CD14-positive monocyte (primary cell): ENCODE measurements around the gene DCAF8L2. TPM values are rescaled to one million over a fixed set of nuclear protein-coding genes. Genes with fewer than 3 reads are reported as not detected.

ENCODE experiments used
- DNase-seq, 3 donors: peaks; one replicate each; pipeline ENCODE4 v3.0.0-alpha.2; 2011 to 2022
- H2AFZ ChIP-seq: 2 replicates; pipeline ENCODE4 v1.6.0; 2012; ENCODE audit warnings: mild to moderate bottlenecking, low read depth, low read length, inconsistent platforms; ENCODE audit not compliant: insufficient read depth, poor library complexity, severe bottlenecking
- H3K27ac ChIP-seq, 2 donors: 1 replicate in 1 of 2; 2 replicates in 1 of 2; pipeline ENCODE4 v1.5.1; 2012 to 2013; ENCODE audit warnings: low read length in 2 of 2, control low read depth in 1 of 2, inconsistent platforms in 1 of 2, low read depth in 1 of 2, mild to moderate bottlenecking in 1 of 2
- H3K27me3 ChIP-seq, 2 donors: one replicate each; pipeline versions ENCODE4 v1.6.0 to v1.6.1; 2011 to 2013; ENCODE audit warnings: low read length in 2 of 2; ENCODE audit not compliant: control insufficient read depth in 2 of 2, insufficient read depth in 2 of 2
- H3K36me3 ChIP-seq, 2 donors: replicated peaks in 1 of 2; 1 replicate in 1 of 2; 2 replicates in 1 of 2; pipeline versions ENCODE4 v1.5.1 to v1.6.1; 2012 to 2013; ENCODE audit warnings: low read length in 2 of 2, control low read depth in 1 of 2, inconsistent platforms in 1 of 2, mild to moderate bottlenecking in 1 of 2; ENCODE audit not compliant: insufficient read depth in 2 of 2, control insufficient read depth in 1 of 2
- H3K4me1 ChIP-seq, 2 donors: 1 replicate in 1 of 2; 2 replicates in 1 of 2; pipeline versions ENCODE4 v1.5.1 to v1.6.1; 2012 to 2013; ENCODE audit warnings: low read length in 2 of 2, control low read depth in 1 of 2, inconsistent platforms in 1 of 2, mild to moderate bottlenecking in 1 of 2, moderate library complexity in 1 of 2; ENCODE audit not compliant: insufficient read depth in 2 of 2, control insufficient read depth in 1 of 2
- H3K4me2 ChIP-seq: replicated peaks from 2 replicates; pipeline ENCODE3; 2012; ENCODE audit warnings: low read length, moderate library complexity, mild to moderate bottlenecking; ENCODE audit not compliant: poor library complexity, severe bottlenecking; ENCODE audit errors: extremely low read depth
- H3K4me3 ChIP-seq, 3 experiments: fragments of 200-600 bp in 1 of 3; sonication (generic) in 1 of 3; replicated peaks in 1 of 3; 1 replicate in 2 of 3; 2 replicates in 1 of 3; pipeline ENCODE4 v1.5.1; 2011 to 2013; ENCODE audit warnings: low read length in 3 of 3, mild to moderate bottlenecking in 3 of 3, control low read depth in 2 of 3, low read depth in 2 of 3, inconsistent platforms in 1 of 3, moderate library complexity in 1 of 3
- H3K79me2 ChIP-seq: 2 replicates; pipeline ENCODE4 v1.6.0; 2012; ENCODE audit warnings: mild to moderate bottlenecking, control low read depth, inconsistent platforms, low read length, moderate library complexity; ENCODE audit not compliant: insufficient read depth
- H3K9ac ChIP-seq: 2 replicates; pipeline ENCODE4 v1.6.0; 2017; ENCODE audit warnings: low read length, mild to moderate bottlenecking; ENCODE audit not compliant: insufficient read depth, poor library complexity, severe bottlenecking
- H3K9me3 ChIP-seq, 2 donors: replicated peaks in 1 of 2; 1 replicate in 1 of 2; 2 replicates in 1 of 2; pipeline versions ENCODE4 v1.5.1 to v1.6.1; 2012 to 2013; ENCODE audit warnings: low read length in 2 of 2, control low read depth in 1 of 2; ENCODE audit not compliant: control insufficient read depth in 1 of 2, insufficient read depth in 1 of 2
- H4K20me1 ChIP-seq: 2 replicates; pipeline ENCODE4 v1.6.0; 2012; ENCODE audit warnings: mild to moderate bottlenecking, low read length, control low read depth, moderate library complexity; ENCODE audit not compliant: insufficient read depth
- H3K27ac Mint-ChIP-seq, 7 donors: one replicate each; pipeline ENCODE4 v1.8.0; 2020; ENCODE audit warnings: mild to moderate bottlenecking in 7 of 7, mixed read lengths in 7 of 7, moderate library complexity in 6 of 7, inconsistent platforms in 2 of 7
- H3K27me3 Mint-ChIP-seq, 3 donors: one replicate each; pipeline ENCODE4 v1.8.0; 2021 to 2022; ENCODE audit warnings: low read depth in 3 of 3, mild to moderate bottlenecking in 3 of 3, mixed read lengths in 3 of 3, moderate library complexity in 3 of 3, inconsistent platforms in 1 of 3
- H3K36me3 Mint-ChIP-seq, 2 donors: one replicate each; pipeline ENCODE4 v1.8.0; 2020; ENCODE audit warnings: mixed read lengths in 2 of 2, inconsistent platforms in 1 of 2, mild to moderate bottlenecking in 1 of 2
- H3K4me1 Mint-ChIP-seq: one replicate; pipeline ENCODE4 v1.8.0; 2020; ENCODE audit warnings: mild to moderate bottlenecking, mixed read lengths
- H3K4me3 Mint-ChIP-seq, 2 donors: one replicate each; pipeline ENCODE4 v1.8.0; 2020; ENCODE audit warnings: mild to moderate bottlenecking in 2 of 2, mixed read lengths in 2 of 2, moderate library complexity in 1 of 2
- H3K9me3 Mint-ChIP-seq, 7 donors: one replicate each; pipeline ENCODE4 v1.8.0; 2020 to 2022; ENCODE audit warnings: mixed read lengths in 7 of 7, mild to moderate bottlenecking in 6 of 7, moderate library complexity in 6 of 7, inconsistent platforms in 2 of 7
- WGBS: methylation state at CpG from one replicate; pipeline ENCODE4 v1.1.5; 2013; ENCODE audit warnings: missing lambda C conversion rate; ENCODE audit not compliant: insufficient coverage; 5-methylcytosine and 5-hydroxymethylcytosine counted together
- intact Hi-C, 2 donors: fragments of 100-400 bp; cut with micrococcal nuclease; formaldehyde crosslinking; loops; one replicate each; pipeline versions ENCODE4 v1.15.0 to v1.15.1; 2023
- polyA plus RNA-seq, 3 donors: library from polyadenylated mRNA; depleted of rRNA in 1 of 3; unstranded in 2 of 3; stranded (reverse) in 1 of 3; fragments of 300-500 nt in 2 of 3; fragments of >200 nt in 1 of 3; fragmentation: Illumina TruSeq in 2 of 3; gene quantifications; 1 replicate in 2 of 3; 2 replicates in 1 of 3; pipeline ENCODE4 v1.2.3, GENCODE V29; 2012 to 2021
- TF ChIP-seq, protein P1 (sequence below): fragments of 200-600 bp; IDR thresholded peaks from one replicate; pipeline ENCODE4 v1.8.0; 2022; ENCODE audit warnings: antibody characterized with exemption, mild to moderate bottlenecking

Gene DCAF8L2
- polyA plus RNA-seq, 3 donors = not detected

DNA sequence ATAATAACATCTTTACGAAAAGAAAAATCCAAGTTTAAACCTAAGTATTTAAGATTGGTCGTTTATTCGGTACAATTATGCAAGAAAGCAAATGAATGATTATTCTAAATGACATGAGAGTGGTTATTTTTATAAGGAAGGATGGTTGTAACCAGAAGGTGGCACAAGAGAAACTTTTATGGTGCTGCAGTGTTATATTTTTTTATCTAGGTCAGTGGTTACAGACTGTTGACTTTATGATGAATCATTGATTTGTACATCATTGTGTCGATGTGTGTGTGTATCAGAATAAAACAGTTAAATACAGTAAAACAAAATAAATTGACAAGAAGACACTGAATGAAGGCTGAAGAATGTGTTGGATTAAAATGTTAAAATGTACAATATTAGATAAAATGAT is 9.8 kb downstream of the DCAF8L2 start:
- Mint-ChIP-seq H3K27ac (no peak overlapping the region), H3K9me3 (peaks cover 0 to 2% (median 0%) of the 10 kb centered on the region in 7 donors), H3K36me3 (no peaks in the 10 kb centered on the region), H3K27me3 (peaks cover 0 to 2% (median 0%) of the 10 kb centered on the region in 3 donors), H3K4me1 (no peaks in the 10 kb centered on the region), H3K4me3 (no peak overlapping the region)
- DNase-seq = no peak
- Histone ChIP-seq H3K4me2 (no peak overlapping the region), H3K9ac (no peak overlapping the region), H4K20me1 (no peaks in the 10 kb centered on the region), H3K4me1 (no peaks in the 10 kb centered on the region), H3K79me2 (no peaks in the 10 kb centered on the region), H3K27me3 (no peaks in the 10 kb centered on the region), H3K27ac (no peak overlapping the region), H3K36me3 (no peaks in the 10 kb centered on the region), H2AFZ (no peak overlapping the region), H3K9me3 (no peaks in the 10 kb centered on the region), H3K4me3 (no peak overlapping the region)
- intact Hi-C loops = no loop called here
- no CpG with 5 or more reads among the region's 4 CpGs for WGBS
- TF ChIP-seq, protein P1, sequence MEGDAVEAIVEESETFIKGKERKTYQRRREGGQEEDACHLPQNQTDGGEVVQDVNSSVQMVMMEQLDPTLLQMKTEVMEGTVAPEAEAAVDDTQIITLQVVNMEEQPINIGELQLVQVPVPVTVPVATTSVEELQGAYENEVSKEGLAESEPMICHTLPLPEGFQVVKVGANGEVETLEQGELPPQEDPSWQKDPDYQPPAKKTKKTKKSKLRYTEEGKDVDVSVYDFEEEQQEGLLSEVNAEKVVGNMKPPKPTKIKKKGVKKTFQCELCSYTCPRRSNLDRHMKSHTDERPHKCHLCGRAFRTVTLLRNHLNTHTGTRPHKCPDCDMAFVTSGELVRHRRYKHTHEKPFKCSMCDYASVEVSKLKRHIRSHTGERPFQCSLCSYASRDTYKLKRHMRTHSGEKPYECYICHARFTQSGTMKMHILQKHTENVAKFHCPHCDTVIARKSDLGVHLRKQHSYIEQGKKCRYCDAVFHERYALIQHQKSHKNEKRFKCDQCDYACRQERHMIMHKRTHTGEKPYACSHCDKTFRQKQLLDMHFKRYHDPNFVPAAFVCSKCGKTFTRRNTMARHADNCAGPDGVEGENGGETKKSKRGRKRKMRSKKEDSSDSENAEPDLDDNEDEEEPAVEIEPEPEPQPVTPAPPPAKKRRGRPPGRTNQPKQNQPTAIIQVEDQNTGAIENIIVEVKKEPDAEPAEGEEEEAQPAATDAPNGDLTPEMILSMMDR = no peak

DNA sequence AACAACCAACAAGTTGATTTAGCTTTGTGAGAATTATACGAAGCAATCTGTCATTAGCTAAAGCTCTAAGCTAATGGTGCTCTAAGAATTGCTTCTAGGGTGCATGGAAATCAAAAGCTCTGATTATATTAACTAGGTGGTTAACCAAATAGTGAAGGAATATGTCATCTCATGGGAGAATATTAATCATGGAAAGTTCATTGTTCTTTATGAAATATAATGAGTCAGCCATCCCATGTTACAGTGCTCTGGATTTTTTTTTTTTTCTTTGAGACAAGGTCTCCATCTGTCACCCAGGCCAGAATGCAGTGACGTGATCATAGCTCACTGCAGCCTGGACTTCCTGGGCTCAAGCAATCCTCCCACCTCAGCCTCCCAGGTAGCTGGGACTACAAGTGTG is 10.5 kb downstream of the DCAF8L2 start:
- Histone ChIP-seq H3K36me3 (no peaks in the 10 kb centered on the region), H3K9ac (no peak overlapping the region), H3K27me3 (no peaks in the 10 kb centered on the region), H3K79me2 (no peaks in the 10 kb centered on the region), H3K4me2 (no peak overlapping the region), H2AFZ (no peak overlapping the region), H3K9me3 (no peaks in the 10 kb centered on the region), H4K20me1 (no peaks in the 10 kb centered on the region), H3K27ac (no peak overlapping the region), H3K4me1 (no peaks in the 10 kb centered on the region), H3K4me3 (no peak overlapping the region)
- no peak overlapping the region for H3K27ac Mint-ChIP-seq
- H3K27me3 Mint-ChIP-seq = peaks cover 0 to 2% (median 0%) of the 10 kb centered on the region in 3 donors
- H3K36me3 Mint-ChIP-seq = no peaks in the 10 kb centered on the region
- H3K4me1 Mint-ChIP-seq = no peaks in the 10 kb centered on the region
- intact Hi-C loops = no loop called here
- WGBS = no CpG with 5 or more reads among the region's 2 CpGs
- TF ChIP-seq, protein P1 = no peak
- no peak for DNase-seq
- H3K4me3 Mint-ChIP-seq = no peak overlapping the region
- peaks cover 0 to 2% (median 0%) of the 10 kb centered on the region in 7 donors for H3K9me3 Mint-ChIP-seq
